Measurements from ENCODE around the gene ALDOA.
"Not testable (repeated sequence)": the region's sequence is repeated elsewhere in the genome, so short reads cannot be mapped to it uniquely, and the experiment has no call there.

The ALDOA gene

GRCh38 chr16:30091474-30092372, 26.2 kb downstream of the ALDOA start, which contains the start of gene TBX6:
Gene TBX6, minus strand, starts transcription at chr16:30091924. Its CDS starts 731 bp downstream, at chr16:30091193.
- peak; percentile 96 for DNase-seq (ENCODE audit: low spot score)

GRCh38 chr16:30092373-30093010, 26.9 kb downstream of the ALDOA start:
- DNase-seq (ENCODE audit: low spot score) = peak; percentile 88

- no peak for DNase-seq (ENCODE audit: low spot score)
Observed at GRCh38 chr16:30094541-30095165, 29.1 kb downstream of the ALDOA start.

- no peak for DNase-seq (ENCODE audit: low spot score)
Observed at GRCh38 chr16:30095166-30096078, 29.9 kb downstream of the ALDOA start.

- peak; percentile 86 for DNase-seq (ENCODE audit: low spot score)
Observed at GRCh38 chr16:30096105-30096861, 30.7 kb downstream of the ALDOA start, which contains the start of gene YPEL3. Gene YPEL3, minus strand, starts transcription at chr16:30096213. Its CDS starts 731 bp downstream, at chr16:30095482.

GRCh38 chr16:30096862-30097563, 31.5 kb downstream of the ALDOA start:
- no peak for DNase-seq (ENCODE audit: low spot score)

- DNase-seq (ENCODE audit: low spot score) = no peak
Observed at GRCh38 chr16:30104090-30104489, 38.5 kb downstream of the ALDOA start.

GRCh38 chr16:30104492-30104891, 38.9 kb downstream of the ALDOA start:
- no peak for DNase-seq (ENCODE audit: low spot score)

GRCh38 chr16:30108059-30108850, 42.7 kb downstream of the ALDOA start:
- DNase-seq (ENCODE audit: low spot score) = no peak

GRCh38 chr16:30110661-30111060, 45.1 kb downstream of the ALDOA start:
- no peak for DNase-seq (ENCODE audit: low spot score)

GRCh38 chr16:30112197-30113030, 46.9 kb downstream of the ALDOA start:
- DNase-seq (ENCODE audit: low spot score) = peak; percentile 63

- DNase-seq (ENCODE audit: low spot score) = no peak
Observed at GRCh38 chr16:30113031-30113710, 47.6 kb downstream of the ALDOA start, which contains the start of gene GDPD3. Gene GDPD3, minus strand, starts transcription at chr16:30113537. Its CDS starts 59 bp downstream, at chr16:30113478.

- no peak for DNase-seq (ENCODE audit: low spot score)
Observed at GRCh38 chr16:30113711-30114333, 48.3 kb downstream of the ALDOA start.

GRCh38 chr16:30114411-30114810, 48.9 kb downstream of the ALDOA start:
- DNase-seq (ENCODE audit: low spot score) = no peak

GRCh38 chr16:30114833-30115232, 49.3 kb downstream of the ALDOA start:
- DNase-seq (ENCODE audit: low spot score) = not testable (repeated sequence)

GRCh38 chr16:30115238-30115637, 49.7 kb downstream of the ALDOA start:
- no peak for DNase-seq (ENCODE audit: low spot score)
